ENCODE results near the gene CNPY2.
"Not testable (repeated sequence)": the region's sequence is repeated elsewhere in the genome, so short reads cannot be mapped to it uniquely, and the experiment has no call there.

CNPY2 gene

GRCh38 chr12:56333679-56334489 lies 18.1 kb upstream of the CNPY2 start, which contains the start of gene PAN2:
Gene PAN2 (minus strand): TSS chr12:56334000. CDS start chr12:56333094, 906 bp downstream.
- DNase-seq (ENCODE audit: low read depth in 3 of 3) = peak; percentile 79 to 90 (median 85)

GRCh38 chr12:56333197-56333678 lies 17.4 kb upstream of the CNPY2 start:
- DNase-seq (ENCODE audit: low read depth in 3 of 3) = no peak

- no peak for DNase-seq (ENCODE audit: low read depth in 3 of 3)
These were observed 16.9 kb upstream of the CNPY2 start for GRCh38 chr12:56332512-56333196.

GRCh38 chr12:56330936-56331490 lies 15.2 kb upstream of the CNPY2 start:
- DNase-seq (ENCODE audit: low read depth in 3 of 3) = no peak

GRCh38 chr12:56326533-56326932 lies 10.7 kb upstream of the CNPY2 start:
- DNase-seq (ENCODE audit: low read depth in 3 of 3) = no peak

GRCh38 chr12:56326126-56326525 lies 10.3 kb upstream of the CNPY2 start:
- no peak for DNase-seq (ENCODE audit: low read depth in 3 of 3)

- DNase-seq (ENCODE audit: low read depth in 3 of 3) = no peak
These were observed 8.4 kb upstream of the CNPY2 start for GRCh38 chr12:56324206-56324605.

- DNase-seq (ENCODE audit: low read depth in 3 of 3) = not testable (repeated sequence)
These were observed 5.8 kb upstream of the CNPY2 start for GRCh38 chr12:56321610-56322009.

GRCh38 chr12:56321027-56321426 lies 5.2 kb upstream of the CNPY2 start:
- no peak for DNase-seq (ENCODE audit: low read depth in 3 of 3)

GRCh38 chr12:56317675-56318074 lies 1.9 kb upstream of the CNPY2 start:
- no peak for DNase-seq (ENCODE audit: low read depth in 3 of 3)

GRCh38 chr12:56315249-56315621 lies 553 bp downstream of the CNPY2 start:
- DNase-seq (ENCODE audit: low read depth in 3 of 3) = no peak

- no peak for DNase-seq (ENCODE audit: low read depth in 3 of 3)
These were observed 4.8 kb downstream of the CNPY2 start for GRCh38 chr12:56311003-56311402.

- DNase-seq (ENCODE audit: low read depth in 3 of 3) = no peak
These were observed 7.1 kb downstream of the CNPY2 start for GRCh38 chr12:56308714-56309113.

GRCh38 chr12:56307221-56307965 lies 8.4 kb downstream of the CNPY2 start:
- DNase-seq (ENCODE audit: low read depth in 3 of 3) = no peak

- no peak for DNase-seq (ENCODE audit: low read depth in 3 of 3)
These were observed 10.8 kb downstream of the CNPY2 start for GRCh38 chr12:56304872-56305590.

- DNase-seq (ENCODE audit: low read depth in 3 of 3) = no peak
These were observed 11.5 kb downstream of the CNPY2 start for GRCh38 chr12:56304276-56304675.

GRCh38 chr12:56300644-56301464 lies 14.9 kb downstream of the CNPY2 start:
- no peak for DNase-seq (ENCODE audit: low read depth in 3 of 3)

GRCh38 chr12:56299853-56300643 lies 15.7 kb downstream of the CNPY2 start, which contains the start of gene CS:
Gene CS (minus strand): TSS chr12:56300330. CDS start chr12:56300201, 129 bp downstream.
- DNase-seq (ENCODE audit: low read depth in 3 of 3) = peak; percentile 96 to 98 (median 97)

GRCh38 chr12:56299308-56299852 lies 16.4 kb downstream of the CNPY2 start:
- DNase-seq (ENCODE audit: low read depth in 3 of 3) = no peak
